Measurements from ENCODE around the gene BSX. TPM values are rescaled to one million over a fixed set of nuclear protein-coding genes. Genes with fewer than 3 reads are reported as not detected.

The BSX gene
- total and polyA plus RNA-seq, 11 donors: not detected

DNA sequence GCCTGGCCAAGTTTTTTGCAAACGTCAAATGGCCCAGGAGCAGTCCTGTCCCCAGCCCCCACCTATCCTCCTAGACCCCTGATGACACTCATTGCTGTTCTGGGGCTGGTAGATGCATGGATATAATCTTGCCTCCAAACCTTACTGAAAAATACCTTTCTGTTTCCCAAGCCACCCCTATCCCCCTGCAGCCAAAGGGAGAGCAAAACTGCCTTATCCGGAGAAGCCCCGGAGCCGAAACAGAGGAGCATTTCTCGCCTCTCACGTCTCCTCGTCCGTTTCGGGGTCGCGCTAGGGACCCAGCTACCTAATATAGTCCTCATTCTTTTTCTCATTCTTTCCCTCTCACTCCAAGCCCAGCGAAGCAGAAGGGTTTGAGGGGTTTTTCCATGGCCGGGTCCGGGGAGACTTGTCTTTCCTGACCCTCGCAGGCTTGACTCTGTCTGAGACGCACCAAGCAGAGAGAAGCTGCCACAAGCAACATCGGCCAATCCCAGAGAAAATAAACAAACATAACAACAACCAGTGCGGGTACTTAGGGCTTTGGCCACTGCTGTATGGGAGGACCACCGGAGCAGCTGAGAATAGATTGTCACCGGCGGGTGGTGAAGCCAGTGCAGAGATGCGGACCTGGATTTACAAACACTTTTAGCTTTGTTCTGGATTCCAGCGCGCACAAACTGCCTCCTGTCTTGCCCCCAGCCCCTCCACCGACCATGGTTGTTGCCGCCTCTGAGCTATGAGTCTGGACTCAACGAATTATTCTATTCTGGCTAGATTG is 1.6 kb downstream of the BSX start:
- intact Hi-C loops (cut with DNase I): no loop called here
- WGBS, 4 donors: 2 to 6% (median 4%) methylated on average over 27 of the region's 27 CpGs
- Histone ChIP-seq H3K27ac (no peak overlapping the region), H3K4me1 (peaks cover 0 to 37% (median 14%) of the 10 kb centered on the region in 12 donors), H3K9me3 (no peaks in the 10 kb centered on the region), H3K36me3 (no peaks in the 10 kb centered on the region), H3K27me3 (peaks cover 58 to 100% (median 98%) of the 10 kb centered on the region in 9 donors), H3K4me3 (no peak overlapping the region)
- DNase-seq: no peak
- no peak for ATAC-seq
- TF ChIP-seq POLR2A (IDR thresholded peaks at IDR 0.05): no peak
- TF ChIP-seq, protein P1, sequence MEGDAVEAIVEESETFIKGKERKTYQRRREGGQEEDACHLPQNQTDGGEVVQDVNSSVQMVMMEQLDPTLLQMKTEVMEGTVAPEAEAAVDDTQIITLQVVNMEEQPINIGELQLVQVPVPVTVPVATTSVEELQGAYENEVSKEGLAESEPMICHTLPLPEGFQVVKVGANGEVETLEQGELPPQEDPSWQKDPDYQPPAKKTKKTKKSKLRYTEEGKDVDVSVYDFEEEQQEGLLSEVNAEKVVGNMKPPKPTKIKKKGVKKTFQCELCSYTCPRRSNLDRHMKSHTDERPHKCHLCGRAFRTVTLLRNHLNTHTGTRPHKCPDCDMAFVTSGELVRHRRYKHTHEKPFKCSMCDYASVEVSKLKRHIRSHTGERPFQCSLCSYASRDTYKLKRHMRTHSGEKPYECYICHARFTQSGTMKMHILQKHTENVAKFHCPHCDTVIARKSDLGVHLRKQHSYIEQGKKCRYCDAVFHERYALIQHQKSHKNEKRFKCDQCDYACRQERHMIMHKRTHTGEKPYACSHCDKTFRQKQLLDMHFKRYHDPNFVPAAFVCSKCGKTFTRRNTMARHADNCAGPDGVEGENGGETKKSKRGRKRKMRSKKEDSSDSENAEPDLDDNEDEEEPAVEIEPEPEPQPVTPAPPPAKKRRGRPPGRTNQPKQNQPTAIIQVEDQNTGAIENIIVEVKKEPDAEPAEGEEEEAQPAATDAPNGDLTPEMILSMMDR (IDR thresholded peaks at IDR 0.05): no peak

DNA sequence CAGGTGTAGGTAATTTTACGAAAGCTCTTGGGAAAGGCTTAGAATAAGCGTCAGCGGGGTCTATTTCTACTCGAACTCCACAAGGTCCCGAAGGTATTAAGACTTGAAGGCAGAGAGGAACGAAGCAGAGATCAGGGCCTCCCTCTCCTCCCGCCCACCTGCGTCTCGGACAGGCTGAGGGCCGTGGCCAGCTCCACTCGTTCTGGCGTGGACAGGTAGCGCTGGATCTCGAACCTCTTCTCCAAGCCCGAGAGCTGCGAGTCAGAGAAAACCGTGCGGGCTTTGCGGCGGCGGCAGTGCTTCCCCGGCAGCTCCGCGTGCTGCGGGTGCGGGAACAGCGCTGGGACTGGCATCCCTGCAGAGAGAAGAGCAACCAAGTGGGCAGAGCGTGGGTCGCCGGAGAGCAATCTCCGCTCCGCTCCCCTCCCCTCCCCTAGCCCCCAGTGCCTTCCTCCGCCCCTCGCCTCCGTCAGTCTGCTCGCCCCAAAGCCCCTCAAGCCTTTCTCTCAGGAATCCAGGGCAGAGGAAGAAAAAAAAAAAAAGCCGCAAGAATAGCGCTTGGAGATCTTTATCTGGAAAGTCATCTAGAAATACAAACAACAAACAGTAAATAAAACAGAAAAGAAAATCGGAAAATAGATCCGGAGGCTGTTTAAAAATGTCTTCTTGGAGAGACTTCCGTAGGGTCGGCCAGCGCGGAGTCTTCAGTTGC is 2.4 kb downstream of the BSX start:
- no peak overlapping the region for H3K27ac ChIP-seq
- H3K27me3 ChIP-seq: peaks cover 58 to 100% (median 98%) of the 10 kb centered on the region in 9 donors
- DNase-seq (no peak), ATAC-seq (no peak)
- intact Hi-C loops (cut with DNase I): no loop called here
- WGBS, 4 donors: 4 to 5% (median 4%) methylated on average over 39 to 44 of the region's 44 CpGs
- no peaks in the 10 kb centered on the region for H3K9me3 ChIP-seq
- no peak for TF ChIP-seq POLR2A (IDR thresholded peaks at IDR 0.05)
- TF ChIP-seq, protein P1 (IDR thresholded peaks at IDR 0.05): no peak
- H3K4me3 ChIP-seq: no peak overlapping the region
- no peaks in the 10 kb centered on the region for H3K36me3 ChIP-seq
- peaks cover 0 to 30% (median 7%) of the 10 kb centered on the region in 12 donors for H3K4me1 ChIP-seq

DNA sequence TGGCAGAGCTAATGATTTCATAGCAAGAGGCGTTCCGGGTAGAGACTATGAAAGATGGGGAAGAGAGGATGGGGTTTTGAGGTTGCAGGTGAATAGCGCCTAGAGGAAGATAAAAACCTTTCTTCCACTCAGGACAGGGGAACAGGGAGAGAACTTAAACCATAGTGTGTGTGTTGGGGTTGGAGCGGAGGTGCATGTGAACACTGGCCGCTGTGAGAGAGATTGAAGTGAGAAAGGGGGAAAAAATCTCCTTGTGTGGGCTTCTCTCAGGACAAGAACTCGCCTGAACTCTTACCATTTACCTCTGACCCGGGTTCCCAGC is 3.4 kb downstream of the BSX start:
- H3K4me1 ChIP-seq: peaks cover 0 to 22% (median 7%) of the 10 kb centered on the region in 12 donors
- H3K27ac ChIP-seq: no peak overlapping the region
- H3K9me3 ChIP-seq: no peaks in the 10 kb centered on the region
- ATAC-seq: no peak
- 10 to 17% (median 14%) methylated on average over 7 of the region's 7 CpGs for WGBS, 4 donors
- DNase-seq: no peak
- peaks cover 53 to 100% (median 93%) of the 10 kb centered on the region in 9 donors for H3K27me3 ChIP-seq
- no peaks in the 10 kb centered on the region for H3K36me3 ChIP-seq
- intact Hi-C loops (cut with DNase I): no loop called here
- no peak overlapping the region for H3K4me3 ChIP-seq
- TF ChIP-seq, protein P1 (IDR thresholded peaks at IDR 0.05): no peak
- TF ChIP-seq POLR2A (IDR thresholded peaks at IDR 0.05): no peak

Data from heart left ventricle (tissue), 16 donors.